Endodermal cell (in vitro differentiated cells): ENCODE measurements around the gene OR8D1. TPM values are rescaled to one million over a fixed set of nuclear protein-coding genes. Genes with fewer than 3 reads are reported as not detected.

Source experiments
- DNase-seq: peaks from one replicate; pipeline ENCODE4 v3.0.0-alpha.2; 2017
- H3K27ac ChIP-seq: 2 replicates; pipeline ENCODE4 v1.5.1; 2013; ENCODE audit warnings: mild to moderate bottlenecking, low read depth, low read length, moderate library complexity
- H3K27me3 ChIP-seq: 2 replicates; pipeline ENCODE4 v1.6.1; 2013; ENCODE audit warnings: mild to moderate bottlenecking, low read length, moderate library complexity; ENCODE audit not compliant: insufficient read depth, control insufficient read depth, poor library complexity, severe bottlenecking
- H3K36me3 ChIP-seq: 2 replicates; pipeline ENCODE4 v1.7.0; 2013; ENCODE audit warnings: mild to moderate bottlenecking, low read length, moderate library complexity; ENCODE audit not compliant: control insufficient read depth, insufficient read depth
- H3K4me1 ChIP-seq: one replicate; pipeline ENCODE4 v1.7.0; 2013; ENCODE audit warnings: low read length; ENCODE audit not compliant: control insufficient read depth, insufficient read depth
- H3K4me3 ChIP-seq: 2 replicates; pipeline ENCODE4 v1.5.1; 2013; ENCODE audit warnings: mild to moderate bottlenecking, low read length, moderate library complexity
- H3K9ac ChIP-seq: 2 replicates; pipeline ENCODE4 v1.6.1; 2013; ENCODE audit warnings: mild to moderate bottlenecking, low read length, moderate library complexity; ENCODE audit not compliant: poor library complexity, severe bottlenecking; ENCODE audit errors: extremely low read depth
- H3K9me3 ChIP-seq: 2 replicates; pipeline ENCODE4 v1.6.1; 2013; ENCODE audit warnings: mild to moderate bottlenecking, low read length, moderate library complexity; ENCODE audit not compliant: control insufficient read depth
- H3K27ac Mint-ChIP-seq: 2 replicates; pipeline ENCODE4 v1.8.0; 2020; ENCODE audit warnings: mixed read lengths
- H3K27me3 Mint-ChIP-seq: 2 replicates; pipeline ENCODE4 v1.8.0; 2021; ENCODE audit warnings: mild to moderate bottlenecking, mixed read lengths; ENCODE audit not compliant: insufficient read depth
- H3K36me3 Mint-ChIP-seq: 2 replicates; pipeline ENCODE4 v1.8.0; 2020; ENCODE audit warnings: low read depth, mixed read lengths
- H3K4me1 Mint-ChIP-seq: 2 replicates; pipeline ENCODE4 v1.8.0; 2020; ENCODE audit warnings: mixed read lengths
- H3K4me3 Mint-ChIP-seq: 2 replicates; pipeline ENCODE4 v1.8.0; 2020; ENCODE audit warnings: mild to moderate bottlenecking, moderate library complexity, mixed read lengths
- H3K9me3 Mint-ChIP-seq: 2 replicates; pipeline ENCODE4 v1.8.0; 2020; ENCODE audit warnings: mild to moderate bottlenecking, mixed read lengths
- CTCF ChIP-seq: fragments of 200-600 bp; sonication (generic); conservative IDR thresholded peaks from 2 replicates; pipeline ENCODE4 v1.5.0; 2021; ENCODE audit warnings: antibody characterized with exemption, mild to moderate bottlenecking
- WGBS, 2 experiments: methylation state at CpG; one replicate each; pipeline versions ENCODE4 v1.1.5 to v1.1.7; 2013; ENCODE audit warnings: missing lambda C conversion rate in 2 of 2, mixed read lengths in 1 of 2; ENCODE audit not compliant: insufficient coverage in 1 of 2, insufficient read length in 1 of 2; 5-methylcytosine and 5-hydroxymethylcytosine counted together
- total RNA-seq, 2 donors: library from RNA; stranded (reverse); fragmentation: NEBNext Ultra II Directional in 1 of 2; extraction: Animal tissue kit (Norgen Biotek cat#: 25700) in 1 of 2; gene quantifications; 2 replicates in 1 of 2; 3 replicates in 1 of 2; pipeline ENCODE4 v1.2.1, GENCODE V29; 2021

The OR8D1 gene
- total RNA-seq, 2 donors from 2014 or later = not detected

GRCh38 chr11:124277804-124278203 is 35.9 kb downstream of the OR8D1 start:
- Mint-ChIP-seq H3K27me3 (no peaks in the 10 kb centered on the region), H3K27ac (no peak overlapping the region), H3K36me3 (no peaks in the 10 kb centered on the region), H3K9me3 (peaks cover 24% of the 10 kb centered on the region), H3K4me3 (no peak overlapping the region), H3K4me1 (peaks cover 16% of the 10 kb centered on the region)
- Histone ChIP-seq H3K9ac (no peak overlapping the region), H3K36me3 (no peaks in the 10 kb centered on the region), H3K9me3 (peaks cover 7% of the 10 kb centered on the region), H3K27ac (no peak overlapping the region), H3K4me1 (no peaks in the 10 kb centered on the region), H3K4me3 (no peak overlapping the region), H3K27me3 (no peaks in the 10 kb centered on the region)
- DNase-seq = peak; percentile 56
- WGBS, 2 experiments = 68 to 76% methylated on average over 3 of the region's 3 CpGs
- peak; percentile 75 for TF ChIP-seq CTCF

GRCh38 chr11:124277207-124277606 is 36.5 kb downstream of the OR8D1 start:
- Histone ChIP-seq H3K9ac (no peak overlapping the region), H3K4me3 (no peak overlapping the region), H3K4me1 (no peaks in the 10 kb centered on the region), H3K27ac (no peak overlapping the region), H3K9me3 (peaks cover 7% of the 10 kb centered on the region), H3K36me3 (no peaks in the 10 kb centered on the region), H3K27me3 (no peaks in the 10 kb centered on the region)
- Mint-ChIP-seq H3K4me3 (no peak overlapping the region), H3K27ac (no peak overlapping the region), H3K4me1 (peaks cover 16% of the 10 kb centered on the region), H3K27me3 (no peaks in the 10 kb centered on the region), H3K9me3 (peaks cover 19% of the 10 kb centered on the region), H3K36me3 (no peaks in the 10 kb centered on the region)
- DNase-seq = peak; percentile 50
- no peak for TF ChIP-seq CTCF
- 80 to 94% methylated on average over 1 to 3 of the region's 3 CpGs for WGBS, 2 experiments

- H3K36me3 ChIP-seq = no peaks in the 10 kb centered on the region
- Mint-ChIP-seq H3K4me1 (peaks cover 17% of the 10 kb centered on the region), H3K27me3 (no peaks in the 10 kb centered on the region), H3K36me3 (no peaks in the 10 kb centered on the region), H3K27ac (no peak overlapping the region), H3K4me3 (no peak overlapping the region), H3K9me3 (peaks cover 7% of the 10 kb centered on the region)
- H3K4me3 ChIP-seq = no peak overlapping the region
- H3K4me1 ChIP-seq = no peaks in the 10 kb centered on the region
- WGBS, 2 experiments = 100% methylated on average over 1 of the region's 1 CpG; no CpG with 5 or more reads in 1 of the 2 experiments
- H3K9me3 ChIP-seq = no peaks in the 10 kb centered on the region
- no peak overlapping the region for H3K9ac ChIP-seq
- no peak for TF ChIP-seq CTCF
- no peak overlapping the region for H3K27ac ChIP-seq
- no peaks in the 10 kb centered on the region for H3K27me3 ChIP-seq
- DNase-seq = no peak
Observed at GRCh38 chr11:124276081-124276480, 37.7 kb downstream of the OR8D1 start.
